Measurements from ENCODE around the gene SNX6.
"Not testable (repeated sequence)": the region's sequence is repeated elsewhere in the genome, so short reads cannot be mapped to it uniquely, and the experiment has no call there.

The SNX6 gene

GRCh38 chr14:34520304-34520970 is 109.5 kb downstream of the SNX6 start:
- not testable (repeated sequence) for DNase-seq

All from NCI-H2227 treated with DMSO at 0.1 percent for 48 hours (cell line).